A549 (cell line): ENCODE data around the gene SERPINE3. TPM values are rescaled to one million over a fixed set of nuclear protein-coding genes. Genes with fewer than 3 reads are reported as not detected.

ENCODE experiments used
- ATAC-seq, 2 experiments: fragments of 200-7000 bp in 1 of 2; fragments of >200 bp in 1 of 2; cut with Nextera tagmentation in 1 of 2; cut with Tn5 transposase in 1 of 2; 3 replicates each; pipeline versions ENCODE4 v1.8.0 to v1.9.1; 2018 to 2020; ENCODE audit warnings: mild to moderate bottlenecking in 1 of 2, moderate library complexity in 1 of 2
- CTCF ChIA-PET: fragments of 300-600 bp; sonication (Branson Sonifier 250); formaldehyde crosslinking; extraction: SDS; loops from one replicate; lab custom pipeline; 2021; ENCODE audit warnings: antibody characterized with exemption, inconsistent platforms; lab: Yijun Ruan, JAX
- POLR2A ChIA-PET: fragments of 350-600 bp; formaldehyde crosslinking; extraction: SDS; loops from one replicate; lab custom pipeline; 2021; ENCODE audit warnings: antibody characterized with exemption, inconsistent platforms; lab: Yijun Ruan, JAX
- DNase-seq, 2 experiments: peaks; one replicate each; pipeline versions ENCODE4 v3.0.0 to v3.0.0-alpha.2; 2011 to 2016; ENCODE audit warnings: low read depth in 1 of 2, low spot score in 1 of 2
- FAIRE-seq: peaks from 2 replicates; lab custom pipeline; 2011; peaks lifted over from hg19 to GRCh38; lab: Jason Lieb, UNC
- H3K27ac ChIP-seq, 2 experiments: fragments of >200 bp; sonication (Bioruptor Twin); formaldehyde crosslinking; 3 replicates each; pipeline ENCODE4 v1.5.1; 2016 to 2017
- H3K4me1 ChIP-seq: fragments of >200 bp; sonication (Bioruptor Twin); formaldehyde crosslinking; 3 replicates; pipeline ENCODE4 v1.6.1; 2016
- H3K4me2 ChIP-seq: fragments of >200 bp; sonication (Bioruptor Twin); formaldehyde crosslinking; 3 replicates; pipeline ENCODE4 v1.6.1; 2016
- H3K4me3 ChIP-seq: fragments of >200 bp; sonication (Bioruptor Twin); formaldehyde crosslinking; 3 replicates; pipeline ENCODE4 v1.5.1; 2016
- H3K9me3 ChIP-seq: fragments of >200 bp; sonication (Bioruptor Twin); formaldehyde crosslinking; 3 replicates; pipeline ENCODE4 v1.6.1; 2016
- BHLHE40 ChIP-seq: IDR thresholded peaks from 2 replicates; pipeline ENCODE4 v1.6.1; 2012; ENCODE audit warnings: low read depth, low read length, inconsistent platforms
- CEBPB ChIP-seq, 2 experiments: fragments of >200 bp in 1 of 2; sonication (Bioruptor Twin) in 1 of 2; formaldehyde crosslinking in 1 of 2; IDR thresholded peaks; 2 replicates each; pipeline ENCODE4 v1.6.1; 2012 to 2016
- EHF ChIP-seq: fragments of 250-450 bp; sonication (Bioruptor Pico); IDR thresholded peaks from 2 replicates; pipeline ENCODE4 v1.5.0; 2020; ENCODE audit warnings: mild to moderate bottlenecking
- EHMT2 ChIP-seq: fragments of 200-600 bp; sonication (generic); IDR thresholded peaks from 2 replicates; pipeline ENCODE4 v1.6.1; 2016; ENCODE audit warnings: antibody characterized with exemption, low read depth, mild to moderate bottlenecking, moderate library complexity
- MAFK ChIP-seq: fragments of 450-650 bp; IDR thresholded peaks from 2 replicates; pipeline ENCODE4 v1.6.1; 2014; ENCODE audit not compliant: partially characterized antibody
- MAZ ChIP-seq: fragments of 150-350 bp; IDR thresholded peaks from 2 replicates; pipeline ENCODE4 v1.6.1; 2014; ENCODE audit warnings: antibody characterized with exemption, low read depth, low read length, borderline replicate concordance
- MYC ChIP-seq: IDR thresholded peaks from 2 replicates; pipeline ENCODE4 v1.6.1; 2012; ENCODE audit warnings: mild to moderate bottlenecking, inconsistent platforms, low read length, improper control_type of control experiment, borderline replicate concordance
- NR3C1 ChIP-seq: fragments of >200 bp; sonication (Bioruptor Twin); formaldehyde crosslinking; IDR thresholded peaks from 3 replicates; pipeline ENCODE4 v1.6.1; 2017
- PHF8 ChIP-seq: fragments of 200-600 bp; sonication (generic); IDR thresholded peaks from 2 replicates; pipeline ENCODE4 v1.6.1; 2016; ENCODE audit warnings: low read depth, mild to moderate bottlenecking, antibody characterized with exemption, moderate library complexity, borderline replicate concordance
- POLR2A ChIP-seq: IDR thresholded peaks from 2 replicates; pipeline ENCODE4 v1.6.1; 2012; ENCODE audit warnings: mild to moderate bottlenecking, low read length
- RARB ChIP-seq: fragments of 250-450 bp; sonication (Bioruptor Pico); IDR thresholded peaks from 2 replicates; pipeline ENCODE4 v1.8.0; 2021; ENCODE audit warnings: mild to moderate bottlenecking, moderate library complexity
- RCOR1 ChIP-seq: fragments of 150-350 bp; IDR thresholded peaks from 2 replicates; pipeline ENCODE4 v1.6.1; 2014; ENCODE audit warnings: antibody characterized with exemption, low read length, low read depth
- RFX5 ChIP-seq: fragments of 450-650 bp; IDR thresholded peaks from 2 replicates; pipeline ENCODE4 v1.7.1; 2014; ENCODE audit warnings: antibody characterized with exemption, mild to moderate bottlenecking, moderate library complexity
- ZC3H11A ChIP-seq: fragments of 450-650 bp; IDR thresholded peaks from 2 replicates; pipeline ENCODE4 v1.6.1; 2014; ENCODE audit warnings: antibody characterized with exemption, mild to moderate bottlenecking
- WGBS: methylation state at CpG from one replicate; pipeline ENCODE4 v1.1.6; 2017; ENCODE audit errors: missing lambda C conversion rate; 5-methylcytosine and 5-hydroxymethylcytosine counted together
- polyA plus RNA-seq, 4 experiments: library from polyadenylated mRNA; depleted of rRNA in 3 of 4; stranded (reverse); fragments of >200 nt; fragmentation: RNase III in 1 of 4; extraction: RNeasy Plus Mini Kit Qiagen cat#74134 plus additional on column Dnase treatment in 1 of 4; gene quantifications; 2 replicates in 3 of 4; 3 replicates in 1 of 4; pipeline ENCODE4 v1.2.3, GENCODE V29; 2011 to 2017
- TF ChIP-seq, protein P1 (sequence below): fragments of 150-350 bp; IDR thresholded peaks from 2 replicates; pipeline ENCODE4 v1.6.1; 2014; ENCODE audit warnings: low read depth, mild to moderate bottlenecking, low read length
- TF ChIP-seq, protein P2 (sequence below): fragments of 450-650 bp; IDR thresholded peaks from 2 replicates; pipeline ENCODE4 v1.6.1; 2014; ENCODE audit warnings: antibody characterized with exemption
- TF ChIP-seq, protein P3 (sequence below): fragments of >200 bp; sonication (Bioruptor Twin); formaldehyde crosslinking; IDR thresholded peaks from 3 replicates; pipeline ENCODE4 v1.6.1; 2016
- TF ChIP-seq, protein P4 (sequence below): IDR thresholded peaks from 2 replicates; pipeline ENCODE4 v1.6.1; 2012; ENCODE audit warnings: low read depth, borderline replicate concordance
- TF ChIP-seq, protein P5 (sequence below): fragments of 250-450 bp; sonication (Bioruptor Pico); IDR thresholded peaks from 2 replicates; pipeline ENCODE4 v1.5.0; 2020; ENCODE audit warnings: low read depth, mild to moderate bottlenecking, moderate library complexity
- TF ChIP-seq, protein P6 (sequence below): IDR thresholded peaks from 2 replicates; pipeline ENCODE4 v1.6.1; 2012
- TF ChIP-seq, protein P7 (sequence below): fragments of >200 bp; sonication (Bioruptor Twin); formaldehyde crosslinking; IDR thresholded peaks from 2 replicates; pipeline ENCODE4 v1.6.1; 2016

SERPINE3 gene
- polyA plus RNA-seq, 2 of the 4 experiments (the other 2 are of a cell fraction) = 0.09 TPM; not detected in 1

DNA sequence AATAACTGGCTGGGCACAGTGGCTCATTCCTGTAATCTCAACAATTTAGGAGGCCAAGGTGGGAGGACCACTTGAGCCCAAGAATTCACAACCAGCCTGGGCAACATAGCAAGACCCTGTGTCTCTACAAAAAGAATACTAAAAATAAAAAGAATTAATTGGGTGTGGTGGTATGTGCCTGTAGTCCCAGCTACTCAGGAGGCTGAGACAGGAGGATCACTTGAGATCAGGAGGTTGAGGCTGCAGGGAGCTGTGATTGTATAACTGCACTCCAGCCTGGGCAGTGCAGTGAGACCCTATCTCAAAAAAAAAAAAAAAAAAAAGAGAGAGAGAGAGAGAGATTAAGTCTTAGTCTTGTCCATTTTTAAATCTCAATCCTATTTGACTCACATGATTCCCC, 35.6 kb upstream of the SERPINE3 start:
- POLR2A ChIA-PET = no interaction called here
- Histone ChIP-seq H3K4me1 (no peaks in the 10 kb centered on the region), H3K9me3 (no peaks in the 10 kb centered on the region), H3K27ac (no peak overlapping the region), H3K4me3 (no peak overlapping the region), H3K4me2 (no peak overlapping the region)
- DNase-seq (no peak), ATAC-seq (no peak), FAIRE-seq (no peak)
- CTCF ChIA-PET = no interaction called here
- TF ChIP-seq, protein P1, sequence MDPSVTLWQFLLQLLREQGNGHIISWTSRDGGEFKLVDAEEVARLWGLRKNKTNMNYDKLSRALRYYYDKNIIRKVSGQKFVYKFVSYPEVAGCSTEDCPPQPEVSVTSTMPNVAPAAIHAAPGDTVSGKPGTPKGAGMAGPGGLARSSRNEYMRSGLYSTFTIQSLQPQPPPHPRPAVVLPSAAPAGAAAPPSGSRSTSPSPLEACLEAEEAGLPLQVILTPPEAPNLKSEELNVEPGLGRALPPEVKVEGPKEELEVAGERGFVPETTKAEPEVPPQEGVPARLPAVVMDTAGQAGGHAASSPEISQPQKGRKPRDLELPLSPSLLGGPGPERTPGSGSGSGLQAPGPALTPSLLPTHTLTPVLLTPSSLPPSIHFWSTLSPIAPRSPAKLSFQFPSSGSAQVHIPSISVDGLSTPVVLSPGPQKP = no peak
- TF ChIP-seq, protein P2, sequence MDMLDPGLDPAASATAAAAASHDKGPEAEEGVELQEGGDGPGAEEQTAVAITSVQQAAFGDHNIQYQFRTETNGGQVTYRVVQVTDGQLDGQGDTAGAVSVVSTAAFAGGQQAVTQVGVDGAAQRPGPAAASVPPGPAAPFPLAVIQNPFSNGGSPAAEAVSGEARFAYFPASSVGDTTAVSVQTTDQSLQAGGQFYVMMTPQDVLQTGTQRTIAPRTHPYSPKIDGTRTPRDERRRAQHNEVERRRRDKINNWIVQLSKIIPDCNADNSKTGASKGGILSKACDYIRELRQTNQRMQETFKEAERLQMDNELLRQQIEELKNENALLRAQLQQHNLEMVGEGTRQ = no peak
- TF ChIP-seq RFX5 (no peak), MYC (no peak), ZC3H11A (no peak), EHMT2 (no peak), EHF (no peak), POLR2A (no peak), RARB (CRISPR knock-in tag) (no peak), CEBPB (IDR thresholded peaks at IDR 0.05) (no peak)
- TF ChIP-seq, protein P3, sequence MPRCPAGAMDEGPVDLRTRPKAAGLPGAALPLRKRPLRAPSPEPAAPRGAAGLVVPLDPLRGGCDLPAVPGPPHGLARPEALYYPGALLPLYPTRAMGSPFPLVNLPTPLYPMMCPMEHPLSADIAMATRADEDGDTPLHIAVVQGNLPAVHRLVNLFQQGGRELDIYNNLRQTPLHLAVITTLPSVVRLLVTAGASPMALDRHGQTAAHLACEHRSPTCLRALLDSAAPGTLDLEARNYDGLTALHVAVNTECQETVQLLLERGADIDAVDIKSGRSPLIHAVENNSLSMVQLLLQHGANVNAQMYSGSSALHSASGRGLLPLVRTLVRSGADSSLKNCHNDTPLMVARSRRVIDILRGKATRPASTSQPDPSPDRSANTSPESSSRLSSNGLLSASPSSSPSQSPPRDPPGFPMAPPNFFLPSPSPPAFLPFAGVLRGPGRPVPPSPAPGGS = no peak
- TF ChIP-seq, protein P4, sequence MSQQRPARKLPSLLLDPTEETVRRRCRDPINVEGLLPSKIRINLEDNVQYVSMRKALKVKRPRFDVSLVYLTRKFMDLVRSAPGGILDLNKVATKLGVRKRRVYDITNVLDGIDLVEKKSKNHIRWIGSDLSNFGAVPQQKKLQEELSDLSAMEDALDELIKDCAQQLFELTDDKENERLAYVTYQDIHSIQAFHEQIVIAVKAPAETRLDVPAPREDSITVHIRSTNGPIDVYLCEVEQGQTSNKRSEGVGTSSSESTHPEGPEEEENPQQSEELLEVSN = no peak
- TF ChIP-seq, protein P5, sequence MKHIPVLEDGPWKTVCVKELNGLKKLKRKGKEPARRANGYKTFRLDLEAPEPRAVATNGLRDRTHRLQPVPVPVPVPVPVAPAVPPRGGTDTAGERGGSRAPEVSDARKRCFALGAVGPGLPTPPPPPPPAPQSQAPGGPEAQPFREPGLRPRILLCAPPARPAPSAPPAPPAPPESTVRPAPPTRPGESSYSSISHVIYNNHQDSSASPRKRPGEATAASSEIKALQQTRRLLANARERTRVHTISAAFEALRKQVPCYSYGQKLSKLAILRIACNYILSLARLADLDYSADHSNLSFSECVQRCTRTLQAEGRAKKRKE (CRISPR knock-in tag) = no peak

DNA sequence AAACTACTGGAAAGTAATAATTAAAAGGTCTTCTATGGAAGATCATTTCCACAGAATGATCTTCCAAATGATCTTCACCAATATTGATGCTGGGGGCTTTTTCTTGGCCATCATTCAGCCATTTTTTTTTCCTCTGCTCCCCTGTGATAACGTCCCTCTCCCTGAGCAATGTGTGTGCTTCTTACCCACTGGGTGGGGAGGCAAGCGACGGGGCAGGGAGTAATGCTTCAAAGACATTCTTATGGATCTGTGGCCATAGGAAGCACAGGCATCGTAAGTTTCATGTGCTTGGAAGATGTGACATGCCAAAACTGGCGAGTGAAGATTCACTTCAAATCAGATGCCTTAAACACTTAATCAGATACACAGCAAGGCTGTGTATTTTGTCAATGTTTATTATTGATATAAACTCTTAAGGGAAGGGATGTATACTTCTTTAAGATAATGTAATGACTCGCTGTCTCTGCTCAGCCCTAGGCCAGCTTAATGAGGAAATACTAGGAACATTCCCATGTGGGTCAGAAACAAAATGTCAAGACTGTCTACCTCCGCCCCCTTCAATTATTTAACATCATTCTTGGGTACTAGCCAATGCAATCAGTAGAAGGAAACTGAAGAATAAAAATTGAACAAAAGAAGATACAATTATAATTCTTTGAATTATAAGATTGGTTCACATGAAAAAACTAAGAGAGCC, 34.1 kb upstream of the SERPINE3 start:
- no peak for DNase-seq
- CTCF ChIA-PET = no interaction called here
- Histone ChIP-seq H3K4me3 (no peak overlapping the region), H3K4me2 (no peak overlapping the region), H3K4me1 (no peaks in the 10 kb centered on the region), H3K27ac (no peak overlapping the region), H3K9me3 (no peaks in the 10 kb centered on the region)
- POLR2A ChIA-PET = no interaction called here
- TF ChIP-seq, protein P6, sequence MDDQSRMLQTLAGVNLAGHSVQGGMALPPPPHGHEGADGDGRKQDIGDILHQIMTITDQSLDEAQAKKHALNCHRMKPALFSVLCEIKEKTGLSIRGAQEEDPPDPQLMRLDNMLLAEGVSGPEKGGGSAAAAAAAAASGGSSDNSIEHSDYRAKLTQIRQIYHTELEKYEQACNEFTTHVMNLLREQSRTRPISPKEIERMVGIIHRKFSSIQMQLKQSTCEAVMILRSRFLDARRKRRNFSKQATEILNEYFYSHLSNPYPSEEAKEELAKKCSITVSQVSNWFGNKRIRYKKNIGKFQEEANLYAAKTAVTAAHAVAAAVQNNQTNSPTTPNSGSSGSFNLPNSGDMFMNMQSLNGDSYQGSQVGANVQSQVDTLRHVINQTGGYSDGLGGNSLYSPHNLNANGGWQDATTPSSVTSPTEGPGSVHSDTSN = no peak
- no peak for TF ChIP-seq PHF8
- TF ChIP-seq, protein P7, sequence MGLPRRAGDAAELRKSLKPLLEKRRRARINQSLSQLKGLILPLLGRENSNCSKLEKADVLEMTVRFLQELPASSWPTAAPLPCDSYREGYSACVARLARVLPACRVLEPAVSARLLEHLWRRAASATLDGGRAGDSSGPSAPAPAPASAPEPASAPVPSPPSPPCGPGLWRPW = no peak
- TF ChIP-seq MAFK = no peak
- no peak for TF ChIP-seq NR3C1
- FAIRE-seq = no peak
- ATAC-seq = no peak
- 75% methylated on average over 7 of the region's 7 CpGs for WGBS

DNA sequence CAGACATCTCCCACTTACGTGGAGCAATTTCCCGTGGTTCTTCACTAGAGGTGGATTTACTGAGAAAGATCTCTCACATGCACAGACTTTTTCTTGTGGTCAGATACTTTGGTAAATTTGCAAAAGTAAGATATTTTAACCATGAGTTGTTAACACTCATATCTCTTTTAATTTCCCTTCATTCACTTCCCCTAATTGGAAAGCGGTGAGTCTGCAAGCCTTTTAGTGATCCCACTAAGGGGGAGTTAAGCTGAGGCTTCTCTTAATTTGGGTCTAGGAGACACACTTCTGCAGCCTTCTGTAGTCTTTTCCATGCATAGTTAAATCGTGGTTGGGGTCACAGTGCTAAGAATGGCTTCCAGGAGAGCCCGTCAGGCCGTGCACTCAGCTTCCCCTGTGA, 30.7 kb upstream of the SERPINE3 start:
- no peaks in the 10 kb centered on the region for H3K4me1 ChIP-seq
- POLR2A ChIA-PET = no interaction called here
- ATAC-seq = no peak
- no peak for DNase-seq
- H3K4me2 ChIP-seq = no peak overlapping the region
- no peaks in the 10 kb centered on the region for H3K9me3 ChIP-seq
- no peak for FAIRE-seq
- no peak overlapping the region for H3K27ac ChIP-seq
- TF ChIP-seq RFX5 (no peak), RCOR1 (no peak), BHLHE40 (no peak), MAZ (no peak)
- TF ChIP-seq, protein P1 = no peak
- TF ChIP-seq, protein P6 = no peak
- TF ChIP-seq, protein P4 = no peak
- 74% methylated on average over 6 of the region's 6 CpGs for WGBS
- CTCF ChIA-PET = no interaction called here
- H3K4me3 ChIP-seq = no peak overlapping the region
